ENCODE results near the gene C9orf152. TPM values are rescaled to one million over a fixed set of nuclear protein-coding genes. Genes with fewer than 3 reads are reported as not detected.
A peak's percentile ranks its signal among the peaks of the same experiment; 100 is the strongest.

Gene C9orf152
- polyA plus RNA-seq, 3 donors from 2014 or later = not detected

GRCh38 chr9:110183208-110184145 is 24.5 kb downstream of the C9orf152 start:
- Mint-ChIP-seq H3K27me3 (ENCODE audit: low read depth in 3 of 3) (no peaks in the 10 kb centered on the region), H3K4me3 (no peak overlapping the region)

DNA sequence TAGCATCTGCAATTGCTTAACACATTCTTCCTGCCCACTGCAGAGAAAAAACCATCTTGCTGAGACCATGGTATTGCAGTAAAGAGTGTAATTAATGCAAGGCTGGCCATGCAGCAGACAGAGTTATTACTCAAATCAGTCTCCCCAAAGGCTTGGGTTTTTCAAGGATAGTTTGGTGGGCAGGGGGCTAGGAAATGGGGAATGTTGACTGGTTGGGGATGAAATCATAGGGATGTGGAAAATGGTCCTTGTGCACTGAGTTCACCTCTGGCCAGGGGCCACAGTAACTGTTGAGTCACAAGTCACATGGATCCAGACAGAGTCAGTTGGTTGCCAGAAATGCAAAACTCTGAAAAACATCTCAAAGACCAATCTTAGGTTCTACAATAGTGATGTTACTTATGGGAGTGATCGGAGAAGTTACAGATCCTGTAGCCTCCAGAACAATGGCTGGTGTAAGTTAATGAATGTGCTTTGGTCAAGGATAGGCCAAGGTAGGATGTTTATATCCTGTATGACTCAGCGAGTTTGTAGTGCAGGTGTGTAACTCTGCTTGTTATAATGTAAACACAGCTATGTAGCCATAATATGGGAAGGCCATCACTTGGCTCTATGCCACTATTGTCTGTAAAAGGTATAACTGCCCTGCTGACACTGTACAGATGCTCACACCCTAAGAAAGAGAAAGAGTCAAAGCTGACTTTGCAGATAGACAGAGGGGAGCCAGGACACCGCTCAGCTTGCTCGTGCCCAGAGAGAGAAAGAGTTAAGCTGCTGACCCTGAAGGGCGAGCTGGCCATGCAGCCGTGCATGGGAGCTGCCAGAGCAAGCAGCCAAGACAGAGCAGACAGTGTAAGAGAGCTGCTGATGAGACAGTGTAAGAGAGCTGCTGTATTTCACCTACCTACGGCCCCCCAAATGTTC is 27.2 kb downstream of the C9orf152 start:
- Mint-ChIP-seq H3K4me3 (no peak overlapping the region), H3K36me3 (no peaks in the 10 kb centered on the region), H3K27ac (no peak overlapping the region), H3K27me3 (ENCODE audit: low read depth in 3 of 3) (no peaks in the 10 kb centered on the region), H3K4me1 (no peaks in the 10 kb centered on the region), H3K9me3 (no peaks in the 10 kb centered on the region)
- DNase-seq = no peak

More at GRCh38 chr9:110183208-110184145, 24.5 kb downstream of the C9orf152 start:
- Mint-ChIP-seq H3K36me3 (no peaks in the 10 kb centered on the region), H3K4me1 (no peaks in the 10 kb centered on the region), H3K27ac (no peak overlapping the region), H3K9me3 (no peaks in the 10 kb centered on the region)
- peak; percentile 17 to 35 (median 22) for DNase-seq

DNA sequence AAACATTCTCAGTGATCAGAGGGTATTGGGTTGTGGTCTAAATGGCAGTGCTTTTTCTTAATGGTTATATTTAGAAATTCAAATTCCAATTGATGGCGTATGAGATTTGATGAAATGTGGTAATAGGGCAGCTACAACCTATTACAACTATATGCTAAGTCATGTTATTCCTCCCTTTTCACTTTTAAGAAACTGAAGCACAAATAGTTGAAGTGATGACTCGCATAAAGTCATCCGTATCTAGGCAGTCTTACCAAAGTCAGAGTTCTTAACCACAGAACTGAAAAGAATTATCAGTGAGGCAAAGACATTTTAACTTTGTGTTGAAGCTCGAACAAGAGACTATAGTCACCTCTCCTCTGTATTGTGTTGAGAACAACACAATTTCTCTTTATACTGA is 28.2 kb downstream of the C9orf152 start:
- Mint-ChIP-seq H3K27me3 (ENCODE audit: low read depth in 3 of 3) (no peaks in the 10 kb centered on the region), H3K9me3 (no peaks in the 10 kb centered on the region), H3K36me3 (no peaks in the 10 kb centered on the region), H3K4me3 (no peak overlapping the region), H3K4me1 (no peaks in the 10 kb centered on the region), H3K27ac (no peak overlapping the region)
- DNase-seq = no peak

DNA sequence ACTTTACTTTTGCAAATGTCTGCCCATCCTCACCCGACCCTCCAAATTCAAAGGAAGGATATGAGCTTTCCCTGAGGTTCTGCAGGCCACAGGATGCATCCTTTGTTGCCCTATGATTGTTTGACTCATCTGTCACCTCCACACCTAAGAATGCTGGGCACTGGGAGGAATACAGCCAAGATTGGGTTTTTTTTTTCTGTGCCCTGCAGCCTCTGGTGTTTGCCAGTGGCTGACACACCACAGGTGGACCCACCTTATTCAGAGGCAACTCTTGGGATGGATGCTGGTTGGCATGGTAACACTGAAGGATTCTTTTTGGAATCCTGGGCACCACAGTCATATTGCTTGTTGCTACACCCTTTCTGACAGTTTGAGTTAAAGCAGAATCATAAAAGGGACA is 29.7 kb downstream of the C9orf152 start:
- H3K4me3 Mint-ChIP-seq = no peak overlapping the region
- DNase-seq = no peak
- no peaks in the 10 kb centered on the region for H3K36me3 Mint-ChIP-seq
- no peaks in the 10 kb centered on the region for H3K9me3 Mint-ChIP-seq
- H3K4me1 Mint-ChIP-seq = peaks cover 4 to 6% of the 10 kb centered on the region in 2 donors
- H3K27ac Mint-ChIP-seq = no peak overlapping the region
- H3K27me3 Mint-ChIP-seq (ENCODE audit: low read depth in 3 of 3) = peaks cover 0 to 3% (median 2%) of the 10 kb centered on the region in 3 donors

- Mint-ChIP-seq H3K9me3 (no peaks in the 10 kb centered on the region), H3K36me3 (no peaks in the 10 kb centered on the region), H3K4me1 (peaks cover 9 to 16% of the 10 kb centered on the region in 2 donors), H3K27ac (no peak overlapping the region), H3K4me3 (no peak overlapping the region), H3K27me3 (ENCODE audit: low read depth in 3 of 3) (peaks cover 1 to 3% (median 2%) of the 10 kb centered on the region in 3 donors)
- no peak for DNase-seq
These were observed 32.5 kb downstream of the C9orf152 start for GRCh38 chr9:110175275-110175968.

- H3K9me3 Mint-ChIP-seq = no peaks in the 10 kb centered on the region
- peak overlapping the region in 5 of 6 donors; percentile 5 to 78 (median 52) for H3K27ac Mint-ChIP-seq
- peaks cover 1 to 3% (median 2%) of the 10 kb centered on the region in 3 donors for H3K27me3 Mint-ChIP-seq (ENCODE audit: low read depth in 3 of 3)
- DNase-seq = no peak
- peak overlapping the region; percentile 44 to 72 (median 49) for H3K4me3 Mint-ChIP-seq
- H3K36me3 Mint-ChIP-seq = peaks cover 7 to 12% (median 10%) of the 10 kb centered on the region in 3 donors
- peaks cover 9 to 18% of the 10 kb centered on the region in 2 donors for H3K4me1 Mint-ChIP-seq
These were observed 34.7 kb downstream of the C9orf152 start for GRCh38 chr9:110173322-110173642.

DNA sequence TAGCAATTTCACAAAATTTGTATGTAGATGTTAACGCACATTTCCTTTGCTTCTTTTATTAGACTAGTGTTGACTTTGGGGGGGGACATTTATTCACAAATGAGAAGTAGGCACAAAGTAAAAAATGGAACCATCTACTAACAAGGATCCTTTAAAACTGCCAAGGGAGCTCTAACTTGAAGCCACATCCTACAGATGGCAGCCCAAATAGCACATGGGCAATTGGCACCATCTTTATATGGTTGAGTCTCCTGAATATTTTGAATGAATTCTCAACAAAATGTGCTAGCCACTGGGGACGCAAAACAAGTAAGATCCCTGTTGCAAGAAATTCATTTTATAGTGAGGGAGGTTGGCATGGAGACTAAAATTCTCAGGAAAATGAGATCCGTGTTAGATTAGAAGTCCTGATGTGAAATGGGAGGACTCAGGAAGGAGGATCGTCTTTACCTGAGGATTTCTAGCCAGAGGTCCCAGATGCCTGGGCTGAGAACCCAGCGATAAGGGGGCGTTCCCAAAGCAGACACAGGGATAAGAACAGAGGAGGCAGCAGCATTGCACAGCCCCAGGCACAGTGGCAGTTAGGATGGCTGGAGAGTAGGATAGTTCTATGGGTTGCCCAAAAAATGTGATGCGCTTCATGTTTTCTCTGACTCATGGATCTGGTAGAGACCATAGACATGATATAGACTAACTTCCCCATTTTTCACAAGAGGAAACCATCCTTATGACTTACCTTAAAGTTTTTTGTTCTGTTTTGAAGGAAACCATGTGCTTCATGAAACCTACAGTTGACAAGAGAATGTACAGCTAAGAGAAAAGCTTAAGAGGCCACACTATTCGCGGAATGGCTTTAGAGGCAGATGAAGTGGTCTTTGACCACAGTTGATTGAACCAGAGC is 37.4 kb downstream of the C9orf152 start:
- Mint-ChIP-seq H3K9me3 (no peaks in the 10 kb centered on the region), H3K27ac (peak overlapping the region in 1 of 6 donors; percentile 47), H3K4me1 (peaks cover 9 to 21% of the 10 kb centered on the region in 2 donors), H3K4me3 (no peak overlapping the region), H3K36me3 (peaks cover 7 to 14% (median 13%) of the 10 kb centered on the region in 3 donors), H3K27me3 (ENCODE audit: low read depth in 3 of 3) (peaks cover 1 to 3% (median 2%) of the 10 kb centered on the region in 3 donors)
- no peak for DNase-seq

- no peak overlapping the region for H3K4me3 Mint-ChIP-seq
- peaks cover under 1 to 1% (median 1%) of the 10 kb centered on the region in 3 donors for H3K27me3 Mint-ChIP-seq (ENCODE audit: low read depth in 3 of 3)
- no peaks in the 10 kb centered on the region for H3K9me3 Mint-ChIP-seq
- no peak for DNase-seq
- H3K36me3 Mint-ChIP-seq = peaks cover 7 to 23% (median 14%) of the 10 kb centered on the region in 3 donors
- peaks cover 7 to 21% of the 10 kb centered on the region in 2 donors for H3K4me1 Mint-ChIP-seq
- H3K27ac Mint-ChIP-seq = no peak overlapping the region
These were observed 39.5 kb downstream of the C9orf152 start for GRCh38 chr9:110168486-110168885.

DNA sequence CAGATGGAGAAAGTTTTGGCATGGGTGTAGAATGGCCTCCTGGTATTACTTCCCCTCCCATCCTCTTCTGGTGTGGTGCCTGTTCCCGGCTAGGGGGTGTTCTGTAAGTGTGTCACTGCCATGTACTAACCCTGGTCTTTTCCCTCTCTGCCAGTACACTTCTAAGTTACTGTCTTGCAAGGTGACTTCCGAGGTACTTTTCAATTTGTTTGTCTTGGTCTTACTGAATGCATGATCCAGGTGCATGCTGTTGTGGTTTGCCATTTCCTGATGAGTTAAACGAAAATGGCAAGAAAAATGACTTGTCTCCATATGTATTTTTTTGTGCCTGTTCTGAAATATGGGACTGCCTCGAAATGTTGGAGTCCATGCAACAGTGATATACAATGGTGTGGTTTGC is 46.0 kb downstream of the C9orf152 start:
- H3K4me3 Mint-ChIP-seq = no peak overlapping the region
- H3K27ac Mint-ChIP-seq = peak overlapping the region in 1 of 6 donors; percentile 33
- H3K36me3 Mint-ChIP-seq = peaks cover 6 to 45% (median 27%) of the 10 kb centered on the region in 3 donors
- DNase-seq = no peak
- H3K4me1 Mint-ChIP-seq = peaks cover 38 to 59% of the 10 kb centered on the region in 2 donors
- no peaks in the 10 kb centered on the region for H3K9me3 Mint-ChIP-seq
- H3K27me3 Mint-ChIP-seq (ENCODE audit: low read depth in 3 of 3) = peaks cover 0 to 6% (median 0%) of the 10 kb centered on the region in 3 donors

DNA sequence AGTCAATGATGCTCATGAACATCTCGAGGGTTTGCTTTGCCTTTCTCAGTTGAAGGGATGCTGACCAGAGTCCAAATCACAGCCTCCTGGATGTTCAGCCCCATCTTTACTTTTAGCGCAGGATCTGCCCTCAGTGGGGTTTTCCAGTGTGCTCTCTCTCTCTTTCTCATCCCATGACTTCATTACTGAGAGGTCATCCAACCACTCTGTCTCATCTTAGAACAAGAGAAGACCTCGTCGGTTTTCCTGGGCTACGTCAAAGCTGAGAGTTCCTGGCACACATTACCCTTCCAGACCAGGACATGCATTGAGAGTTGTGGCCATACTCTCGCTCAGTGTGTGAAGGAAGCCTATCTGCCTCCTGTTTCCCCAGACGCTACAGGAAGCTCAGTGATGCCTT is 47.3 kb downstream of the C9orf152 start:
- peaks cover 50 to 71% of the 10 kb centered on the region in 2 donors for H3K4me1 Mint-ChIP-seq
- peak overlapping the region in 1 of 6 donors; percentile 58 for H3K27ac Mint-ChIP-seq
- H3K4me3 Mint-ChIP-seq = no peak overlapping the region
- peaks cover 6 to 45% (median 27%) of the 10 kb centered on the region in 3 donors for H3K36me3 Mint-ChIP-seq
- no peaks in the 10 kb centered on the region for H3K9me3 Mint-ChIP-seq
- no peak for DNase-seq
- H3K27me3 Mint-ChIP-seq (ENCODE audit: low read depth in 3 of 3) = peaks cover 0 to 6% (median 0%) of the 10 kb centered on the region in 3 donors

DNA sequence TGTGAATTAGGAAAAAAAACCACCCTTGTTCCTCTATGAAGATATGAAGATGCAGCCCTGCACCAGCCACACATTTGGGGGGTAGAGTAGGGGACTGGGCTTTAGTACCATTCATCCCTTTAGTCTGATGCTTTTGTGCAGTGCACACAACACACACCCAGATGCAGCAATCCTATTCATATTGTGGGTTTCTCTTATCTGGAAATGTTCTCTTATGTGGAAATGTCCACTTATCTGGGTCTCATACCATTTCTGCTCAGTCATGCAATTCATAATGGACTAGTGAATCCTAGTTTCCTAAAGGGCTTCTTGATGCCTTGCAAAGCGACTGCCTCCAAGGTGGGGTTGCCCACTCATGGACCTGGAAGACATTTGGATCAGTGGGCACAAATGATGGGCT is 47.8 kb downstream of the C9orf152 start:
- H3K27me3 Mint-ChIP-seq (ENCODE audit: low read depth in 3 of 3) = peaks cover 0 to 6% (median 0%) of the 10 kb centered on the region in 3 donors
- H3K9me3 Mint-ChIP-seq = no peaks in the 10 kb centered on the region
- peaks cover 56 to 77% of the 10 kb centered on the region in 2 donors for H3K4me1 Mint-ChIP-seq
- no peak overlapping the region for H3K4me3 Mint-ChIP-seq
- H3K36me3 Mint-ChIP-seq = peaks cover 6 to 42% (median 27%) of the 10 kb centered on the region in 3 donors
- DNase-seq = no peak
- H3K27ac Mint-ChIP-seq = peak overlapping the region in 4 of 6 donors; percentile 5 to 61 (median 47)

DNA sequence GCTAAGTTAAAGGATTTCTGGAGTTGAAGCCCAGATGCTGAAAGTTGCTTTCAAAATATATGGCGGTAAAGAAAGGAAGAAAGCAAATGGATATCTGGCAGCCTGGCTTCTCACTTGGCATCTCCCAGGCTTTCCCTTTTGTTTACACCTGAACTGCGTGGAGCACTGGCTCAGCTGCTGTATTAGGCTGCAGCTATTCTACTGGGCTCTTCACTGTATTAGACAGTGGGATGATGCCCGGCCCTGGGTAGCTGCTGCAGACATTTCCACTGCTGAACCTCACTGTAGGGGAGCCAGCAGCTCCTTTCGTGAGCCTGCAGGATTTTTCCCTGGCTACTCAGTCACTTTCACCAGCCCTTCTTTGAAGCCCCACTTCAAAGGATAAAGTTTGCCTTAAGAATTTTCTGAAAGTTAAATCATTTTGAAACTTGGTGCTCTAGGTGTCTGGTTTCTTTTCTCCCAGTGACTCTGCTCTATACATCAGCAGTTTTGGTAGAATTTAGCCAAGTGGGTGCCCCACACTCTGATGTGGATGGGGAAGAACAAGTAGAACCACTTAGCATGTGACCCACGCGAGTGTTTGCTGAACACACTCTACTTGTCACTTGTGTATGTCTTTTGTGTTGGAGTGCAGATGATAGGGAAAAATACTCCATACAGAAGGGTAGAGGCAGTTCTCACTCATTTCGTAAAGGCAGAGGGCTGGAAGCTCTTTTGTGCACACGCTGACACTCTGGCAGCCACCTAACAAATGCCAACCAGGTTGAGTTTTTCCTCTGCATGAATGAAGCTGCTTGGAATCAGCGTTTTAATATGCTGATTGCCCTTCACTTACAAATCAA is 49.9 kb downstream of the C9orf152 start:
- Mint-ChIP-seq H3K4me1 (peaks cover 63 to 86% of the 10 kb centered on the region in 2 donors), H3K27me3 (ENCODE audit: low read depth in 3 of 3) (peaks cover 0 to 6% (median 0%) of the 10 kb centered on the region in 3 donors), H3K27ac (peak overlapping the region; percentile 68 to 89 (median 82)), H3K9me3 (no peaks in the 10 kb centered on the region), H3K36me3 (peaks cover 6 to 33% (median 23%) of the 10 kb centered on the region in 3 donors), H3K4me3 (peak overlapping the region; percentile 46 to 76 (median 74))
- no peak for DNase-seq

Measured in immature natural killer cell (primary cell).